T-cell (primary cell): ENCODE data around the gene HIPK4. TPM values are rescaled to one million over a fixed set of nuclear protein-coding genes. Genes with fewer than 3 reads are reported as not detected.

ENCODE experiments used
- ATAC-seq, 4 experiments: fragments of 200-7000 bp in 3 of 4; fragments of 150-1000 bp in 1 of 4; cut with Tn5 transposase; replicated peaks in 1 of 4; 1 replicate in 3 of 4; 2 replicates in 1 of 4; pipeline ENCODE4 v1.10.0; 2021; ENCODE audit warnings: moderate library complexity in 3 of 4, mild to moderate bottlenecking in 2 of 4, moderate number of reproducible peaks in 1 of 4
- CTCF ChIA-PET, 2 donors: fragments of 300-600 bp; sonication (Branson Sonifier 250); formaldehyde crosslinking; loops; one replicate each; lab custom pipeline; 2022; ENCODE audit warnings: antibody characterized with exemption in 2 of 2; lab: Charles Lee
- POLR2A ChIA-PET, 2 donors: fragments of 300-600 bp; sonication (Branson Sonifier 250); formaldehyde crosslinking; loops; one replicate each; lab custom pipeline; 2022; ENCODE audit warnings: antibody characterized with exemption in 2 of 2; lab: Charles Lee
- DNase-seq, 35 experiments: peaks; one replicate each; pipeline versions ENCODE4 v3.0.0 to v3.0.0-alpha.2; 2013 to 2023
- H3K27ac ChIP-seq: one replicate; pipeline ENCODE4 v1.5.1; 2013; ENCODE audit warnings: low read length
- H3K27me3 ChIP-seq, 2 experiments: replicated peaks in 1 of 2; 1 replicate in 1 of 2; 2 replicates in 1 of 2; pipeline versions ENCODE4 v1.6.1 to v1.7.0; 2013; ENCODE audit warnings: low read length in 1 of 2, mixed read lengths in 1 of 2; ENCODE audit not compliant: control insufficient read depth in 2 of 2, insufficient read depth in 2 of 2; ENCODE audit errors: extremely low read depth in 1 of 2
- H3K36me3 ChIP-seq, 2 donors: 1 replicate in 1 of 2; 2 replicates in 1 of 2; pipeline versions ENCODE4 v1.6.1 to v1.7.0; 2013; ENCODE audit warnings: low read length in 1 of 2; ENCODE audit not compliant: control insufficient read depth in 2 of 2, insufficient read depth in 1 of 2; ENCODE audit errors: extremely low read depth in 1 of 2
- H3K4me1 ChIP-seq, 2 experiments: 1 replicate in 1 of 2; 2 replicates in 1 of 2; pipeline versions ENCODE4 v1.6.1 to v1.7.0; 2013; ENCODE audit warnings: low read length in 2 of 2, mixed read lengths in 1 of 2; ENCODE audit not compliant: insufficient read depth in 2 of 2, control insufficient read depth in 1 of 2; ENCODE audit errors: extremely low read depth in 1 of 2
- H3K4me3 ChIP-seq, 2 donors: 1 replicate in 1 of 2; 2 replicates in 1 of 2; pipeline versions ENCODE4 v1.5.1 to v1.7.0; 2013; ENCODE audit warnings: mild to moderate bottlenecking in 2 of 2, low read length in 1 of 2, moderate library complexity in 1 of 2; ENCODE audit not compliant: control insufficient read depth in 1 of 2; ENCODE audit errors: extremely low read depth in 1 of 2
- H3K9me3 ChIP-seq: 2 replicates; pipeline ENCODE4 v1.7.0; 2013
- H3K27ac Mint-ChIP-seq, 2 donors: one replicate each; pipeline ENCODE4 v1.8.0; 2020 to 2021; ENCODE audit warnings: mild to moderate bottlenecking in 2 of 2, mixed read lengths in 2 of 2
- H3K27me3 Mint-ChIP-seq, 2 donors: one replicate each; pipeline ENCODE4 v1.8.0; 2021 to 2022; ENCODE audit warnings: mixed read lengths in 2 of 2
- H3K36me3 Mint-ChIP-seq: one replicate; pipeline ENCODE4 v1.8.0; 2021; ENCODE audit warnings: mixed read lengths
- H3K4me1 Mint-ChIP-seq, 3 donors: one replicate each; pipeline ENCODE4 v1.8.0; 2020 to 2022; ENCODE audit warnings: mixed read lengths in 3 of 3, mild to moderate bottlenecking in 1 of 3
- H3K4me3 Mint-ChIP-seq, 3 donors: one replicate each; pipeline ENCODE4 v1.8.0; 2020 to 2022; ENCODE audit warnings: mild to moderate bottlenecking in 3 of 3, mixed read lengths in 3 of 3, moderate library complexity in 3 of 3
- H3K9me3 Mint-ChIP-seq, 3 donors: one replicate each; pipeline ENCODE4 v1.8.0; 2020 to 2022; ENCODE audit warnings: mixed read lengths in 3 of 3
- WGBS: methylation state at CpG from one replicate; pipeline ENCODE4 v1.1.5; 2013; ENCODE audit warnings: missing lambda C conversion rate; ENCODE audit not compliant: insufficient coverage; 5-methylcytosine and 5-hydroxymethylcytosine counted together
- total RNA-seq, 35 experiments: library from RNA in 6 of 35; stranded (reverse) in 6 of 35; fragments of 120-200 nt in 1 of 35; gene quantifications; one replicate each; pipeline versions ENCODE4 v1.2.1 to v1.2.4 and lab custom pipeline; 2013 to 2026

The HIPK4 gene
- total RNA-seq, 5 donors from 2014 or later (not counting 1 experiment from before 2014, with no cell fraction given), result 0.16 to 0.20 (median 0.18) TPM; not detected in 1

DNA sequence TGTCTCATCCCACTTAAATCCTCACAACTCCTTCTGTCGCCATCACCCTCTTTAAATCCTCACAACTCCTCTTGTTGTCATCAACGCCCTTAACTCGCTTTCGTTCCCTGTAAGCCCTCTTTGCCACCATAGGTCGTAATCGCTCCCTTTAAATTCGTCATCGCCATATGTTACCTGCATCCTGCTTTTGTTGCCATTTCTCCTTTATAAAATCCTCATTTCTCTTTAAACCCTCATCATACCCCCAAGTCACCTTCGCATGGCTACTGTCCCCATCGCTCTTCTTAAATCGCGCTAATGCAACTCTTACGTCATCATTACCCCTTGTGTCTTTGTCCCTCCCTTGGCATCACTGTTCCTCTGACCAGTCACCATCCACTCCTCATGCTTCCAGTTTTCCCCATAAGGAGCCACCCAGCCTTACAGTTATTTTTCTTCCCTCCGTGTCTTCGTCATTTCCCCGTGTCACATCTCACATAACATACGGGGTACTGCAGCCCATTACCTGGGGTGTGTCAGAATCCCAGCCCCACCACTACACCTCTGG, 40.9 kb downstream of the HIPK4 start:
- Mint-ChIP-seq H3K36me3 (peaks cover 6% of the 10 kb centered on the region), H3K27ac (peak overlapping the region; percentile 81 to 84), H3K27me3 (no peaks in the 10 kb centered on the region), H3K9me3 (no peaks in the 10 kb centered on the region), H3K4me3 (peak overlapping the region; percentile 82 to 90 (median 85)), H3K4me1 (peaks cover 29 to 35% (median 31%) of the 10 kb centered on the region in 3 donors)
- ChIA-PET CTCF (interaction anchor here in 1 of 2 donors (0.6 kb wide), 1 partner anchor 1949 kb away, joined by 3 read pairs; no protein-coding TSS in a partner anchor), POLR2A (no interaction called here)
- no peaks in the 10 kb centered on the region for H3K9me3 ChIP-seq
- peaks cover 6 to 19% of the 10 kb centered on the region in 2 experiments for H3K4me1 ChIP-seq
- 8% methylated on average over 15 of the region's 17 CpGs for WGBS
- H3K36me3 ChIP-seq, result no peaks in the 10 kb centered on the region
- peak overlapping the region; percentile 68 to 72 for H3K4me3 ChIP-seq
- ATAC-seq (no peak), DNase-seq (peak in 2 of 35 experiments; percentile 4 to 43)
- H3K27me3 ChIP-seq, result no peaks in the 10 kb centered on the region
- H3K27ac ChIP-seq, result peak overlapping the region; percentile 64

DNA sequence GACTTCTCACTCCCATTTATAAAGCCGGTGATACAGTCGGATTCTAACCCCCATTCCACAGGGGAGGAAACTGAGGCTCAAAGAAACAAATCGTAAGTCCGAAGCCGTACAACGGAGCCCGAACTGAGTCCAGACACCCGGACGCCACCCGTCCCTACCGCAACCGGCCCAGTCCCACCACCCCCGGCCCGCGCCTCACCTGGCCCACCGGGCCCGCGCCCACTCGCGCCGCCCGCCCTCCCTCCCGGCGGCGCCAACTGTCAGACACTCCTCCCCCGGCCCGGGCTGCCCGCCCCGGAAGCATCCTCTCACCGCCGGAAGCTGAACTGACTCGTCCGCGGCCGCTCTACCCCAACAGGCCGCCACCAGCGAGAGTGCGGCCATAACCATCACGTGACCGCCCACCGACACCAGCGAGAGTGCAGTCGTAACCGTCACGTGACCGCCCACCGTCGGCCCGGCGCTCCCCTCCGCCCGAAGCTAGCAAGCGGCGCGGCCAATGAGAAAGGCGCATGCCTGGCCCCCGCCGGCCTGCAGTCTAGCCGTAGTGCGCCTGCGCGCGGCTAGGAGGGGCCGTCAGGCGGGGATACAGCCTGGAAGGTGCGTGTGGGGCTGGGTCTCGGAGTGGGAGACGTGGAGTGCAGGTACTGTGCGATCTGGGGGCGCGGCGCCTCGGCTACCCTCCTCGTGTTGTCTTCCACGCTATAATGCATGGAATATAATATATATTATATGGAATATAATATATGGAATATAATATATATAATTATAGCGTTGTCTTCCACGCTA, 41.7 kb downstream of the HIPK4 start, which contains the start of the genes C19orf47 and PLD3:
Gene C19orf47 (minus strand): TSS at position 273 of the 789 bp plus-strand sequence. CDS start 6,540 bp downstream, outside the sequence.
Gene PLD3 (plus strand): TSS at position 571 of the 789 bp plus-strand sequence. CDS start 17,789 bp downstream, outside the sequence.
- under 1% methylated on average over 57 of the region's 77 CpGs for WGBS
- H3K27ac Mint-ChIP-seq, result peak within 1 kb of the TSS; percentile 81 to 88
- Histone ChIP-seq H3K9me3 (no peaks in the 10 kb centered on the region), H3K27ac (peak within 1 kb of the TSS; percentile 74), H3K4me1 (peaks cover 6 to 19% of the 10 kb centered on the region in 2 experiments), H3K36me3 (no peaks in the 10 kb centered on the region), H3K27me3 (no peaks in the 10 kb centered on the region), H3K4me3 (peak within 1 kb of the TSS; percentile 68 to 72)
- peaks cover 6% of the 10 kb centered on the region for H3K36me3 Mint-ChIP-seq
- POLR2A ChIA-PET, result interaction anchor here (0.5 to 0.6 kb wide), 2 partner anchors 90 to 980 kb away, joined by 3 read pairs; no protein-coding TSS in a partner anchor
- H3K4me3 Mint-ChIP-seq, result peak within 1 kb of the TSS; percentile 82 to 90 (median 85)
- DNase-seq, result peak; percentile 91 to 99 (median 98)
- no peaks in the 10 kb centered on the region for H3K9me3 Mint-ChIP-seq
- peak; percentile 91 to 98 (median 95) for ATAC-seq
- CTCF ChIA-PET, result interaction anchor here in 1 of 2 donors (0.6 to 1.2 kb wide), 7 partner anchors 32 to 1949 kb away, joined by 3 to 6 read pairs (median 4); partner anchors contain the start of genes BLVRB, DYRK1B and RAB4B
- H3K4me1 Mint-ChIP-seq, result peaks cover 30 to 37% (median 31%) of the 10 kb centered on the region in 3 donors
- no peaks in the 10 kb centered on the region for H3K27me3 Mint-ChIP-seq

DNA sequence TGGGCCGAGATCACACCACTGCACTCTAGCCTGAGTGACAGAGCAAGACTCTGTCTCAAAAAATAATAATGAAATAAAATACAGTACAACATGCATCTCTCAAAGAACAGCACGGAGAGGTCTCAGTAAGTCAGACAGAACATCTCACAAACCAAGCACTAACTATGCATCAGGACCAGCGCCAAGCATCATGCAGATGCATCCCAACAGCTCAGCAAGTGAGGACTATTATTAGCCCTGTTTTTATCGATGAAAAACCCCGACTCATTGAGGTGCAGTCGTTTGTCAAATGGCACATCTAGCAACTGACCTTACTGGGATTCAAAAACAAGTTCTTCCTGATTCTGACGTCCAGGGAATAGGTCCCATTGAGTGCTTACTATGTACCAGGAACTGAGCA, 45.6 kb downstream of the HIPK4 start:
- CTCF ChIA-PET, result no interaction called here
- H3K27ac Mint-ChIP-seq, result no peak overlapping the region
- DNase-seq, result no peak
- no peaks in the 10 kb centered on the region for H3K9me3 ChIP-seq
- no peak overlapping the region for H3K27ac ChIP-seq
- H3K36me3 ChIP-seq, result peaks cover 0 to 9% of the 10 kb centered on the region in 2 donors
- no peak for ATAC-seq
- H3K4me3 ChIP-seq, result no peak overlapping the region
- WGBS, result 86% methylated on average over 5 of the region's 7 CpGs
- POLR2A ChIA-PET, result no interaction called here
- no peaks in the 10 kb centered on the region for H3K27me3 Mint-ChIP-seq
- H3K4me1 ChIP-seq, result peaks cover 6 to 20% of the 10 kb centered on the region in 2 experiments
- H3K27me3 ChIP-seq, result no peaks in the 10 kb centered on the region
- no peak overlapping the region for H3K4me3 Mint-ChIP-seq
- H3K36me3 Mint-ChIP-seq, result peaks cover 8% of the 10 kb centered on the region
- no peaks in the 10 kb centered on the region for H3K9me3 Mint-ChIP-seq
- peaks cover 32 to 34% (median 33%) of the 10 kb centered on the region in 3 donors for H3K4me1 Mint-ChIP-seq

DNA sequence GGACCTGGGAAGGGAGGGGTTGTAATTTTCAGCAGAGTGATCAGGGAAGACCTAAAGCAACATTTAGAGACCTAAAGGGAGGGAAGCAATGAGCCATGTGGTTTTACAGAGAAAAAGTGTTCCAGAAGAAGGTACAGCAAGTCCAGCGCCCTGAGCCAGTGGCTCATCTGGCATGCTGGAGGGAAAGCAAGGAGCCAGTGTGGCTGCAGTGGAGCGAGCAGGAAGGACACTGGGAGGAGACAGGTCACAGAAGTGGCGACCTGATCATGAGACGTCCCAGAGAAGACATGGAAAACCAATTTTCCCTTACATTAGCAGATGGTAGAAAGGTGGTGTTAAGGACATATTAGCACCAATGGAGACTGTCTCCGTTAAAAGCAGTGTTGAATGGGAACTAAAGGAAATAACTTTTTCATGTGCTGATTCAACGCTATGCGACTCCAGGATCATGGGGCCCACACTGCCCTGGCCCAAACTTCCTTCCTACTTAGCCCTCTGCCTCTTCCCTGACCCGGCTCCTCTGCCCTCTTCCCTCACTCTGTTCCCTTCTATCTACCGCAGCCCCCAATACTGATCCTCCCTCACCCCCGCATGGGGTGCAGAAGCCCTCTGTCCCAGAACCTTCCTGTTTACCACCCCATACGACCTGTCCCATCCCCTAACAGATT, 47.2 kb downstream of the HIPK4 start:
- Histone ChIP-seq H3K36me3 (peaks cover 0 to 14% of the 10 kb centered on the region in 2 donors), H3K4me3 (no peak overlapping the region), H3K27ac (no peak overlapping the region), H3K27me3 (no peaks in the 10 kb centered on the region), H3K4me1 (peaks cover 0 to 11% of the 10 kb centered on the region in 2 experiments), H3K9me3 (no peaks in the 10 kb centered on the region)
- ATAC-seq, result no peak
- H3K27ac Mint-ChIP-seq, result no peak overlapping the region
- DNase-seq, result no peak
- ChIA-PET POLR2A (no interaction called here), CTCF (no interaction called here)
- H3K9me3 Mint-ChIP-seq, result no peaks in the 10 kb centered on the region
- peaks cover 20 to 31% (median 26%) of the 10 kb centered on the region in 3 donors for H3K4me1 Mint-ChIP-seq
- H3K27me3 Mint-ChIP-seq, result no peaks in the 10 kb centered on the region
- H3K4me3 Mint-ChIP-seq, result no peak overlapping the region
- WGBS, result 100% methylated on average over 3 of the region's 11 CpGs
- peaks cover 16% of the 10 kb centered on the region for H3K36me3 Mint-ChIP-seq

DNA sequence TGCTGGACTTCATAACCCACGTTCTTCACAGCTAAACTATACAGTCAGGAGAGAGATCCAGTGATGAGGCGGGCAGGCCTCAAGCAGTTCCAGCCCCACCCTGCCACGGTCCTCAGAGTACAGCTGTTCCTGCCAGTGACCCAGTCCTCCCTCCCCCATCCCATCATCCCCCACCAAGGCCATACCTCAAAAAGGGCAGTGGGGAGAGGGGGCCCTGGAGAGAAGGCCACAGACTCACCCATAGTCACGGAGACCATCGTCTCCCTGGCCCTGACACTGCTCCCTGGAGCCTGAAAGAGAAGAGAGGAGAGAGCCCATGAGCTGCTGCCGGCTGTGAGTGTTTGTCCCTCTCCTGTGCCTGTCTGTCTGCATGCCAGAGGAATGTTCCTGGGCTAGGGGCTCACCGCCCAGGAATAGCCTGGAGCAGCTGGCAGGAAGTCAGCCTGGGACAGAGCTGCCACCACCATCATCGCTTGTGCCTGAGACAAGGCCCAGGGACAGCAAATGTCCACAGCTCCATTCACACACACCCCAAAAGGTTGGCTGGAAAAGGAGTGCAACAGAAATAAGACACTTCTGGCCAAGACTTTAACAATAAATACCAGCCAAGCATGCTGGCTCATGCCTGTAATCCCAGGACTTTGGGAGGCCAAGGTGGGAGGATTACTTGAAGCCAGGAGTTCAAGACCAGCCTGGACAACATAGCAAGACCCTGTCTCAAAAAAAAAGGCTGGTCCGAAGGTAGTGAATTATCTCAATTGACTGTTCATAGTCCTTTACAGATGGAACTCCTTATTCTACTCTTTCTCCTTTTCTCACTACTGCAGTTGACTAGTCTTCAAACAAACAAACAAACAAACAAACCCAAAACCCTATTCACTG, 48.1 kb downstream of the HIPK4 start:
- Mint-ChIP-seq H3K27ac (peak overlapping the region in 1 of 2 donors; percentile 11), H3K4me3 (no peak overlapping the region), H3K36me3 (peaks cover 16% of the 10 kb centered on the region), H3K27me3 (no peaks in the 10 kb centered on the region), H3K4me1 (peaks cover 12 to 23% (median 18%) of the 10 kb centered on the region in 3 donors), H3K9me3 (no peaks in the 10 kb centered on the region)
- Histone ChIP-seq H3K4me3 (no peak overlapping the region), H3K9me3 (no peaks in the 10 kb centered on the region), H3K27me3 (no peaks in the 10 kb centered on the region), H3K36me3 (peaks cover 0 to 14% of the 10 kb centered on the region in 2 donors), H3K27ac (no peak overlapping the region), H3K4me1 (peaks cover 0 to 3% of the 10 kb centered on the region in 2 experiments)
- DNase-seq (no peak), ATAC-seq (no peak)
- ChIA-PET CTCF (no interaction called here), POLR2A (no interaction called here)
- 92% methylated on average over 5 of the region's 9 CpGs for WGBS
